Measurements from ENCODE around the gene CCR9.

The CCR9 gene, protein sequence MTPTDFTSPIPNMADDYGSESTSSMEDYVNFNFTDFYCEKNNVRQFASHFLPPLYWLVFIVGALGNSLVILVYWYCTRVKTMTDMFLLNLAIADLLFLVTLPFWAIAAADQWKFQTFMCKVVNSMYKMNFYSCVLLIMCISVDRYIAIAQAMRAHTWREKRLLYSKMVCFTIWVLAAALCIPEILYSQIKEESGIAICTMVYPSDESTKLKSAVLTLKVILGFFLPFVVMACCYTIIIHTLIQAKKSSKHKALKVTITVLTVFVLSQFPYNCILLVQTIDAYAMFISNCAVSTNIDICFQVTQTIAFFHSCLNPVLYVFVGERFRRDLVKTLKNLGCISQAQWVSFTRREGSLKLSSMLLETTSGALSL

DNA sequence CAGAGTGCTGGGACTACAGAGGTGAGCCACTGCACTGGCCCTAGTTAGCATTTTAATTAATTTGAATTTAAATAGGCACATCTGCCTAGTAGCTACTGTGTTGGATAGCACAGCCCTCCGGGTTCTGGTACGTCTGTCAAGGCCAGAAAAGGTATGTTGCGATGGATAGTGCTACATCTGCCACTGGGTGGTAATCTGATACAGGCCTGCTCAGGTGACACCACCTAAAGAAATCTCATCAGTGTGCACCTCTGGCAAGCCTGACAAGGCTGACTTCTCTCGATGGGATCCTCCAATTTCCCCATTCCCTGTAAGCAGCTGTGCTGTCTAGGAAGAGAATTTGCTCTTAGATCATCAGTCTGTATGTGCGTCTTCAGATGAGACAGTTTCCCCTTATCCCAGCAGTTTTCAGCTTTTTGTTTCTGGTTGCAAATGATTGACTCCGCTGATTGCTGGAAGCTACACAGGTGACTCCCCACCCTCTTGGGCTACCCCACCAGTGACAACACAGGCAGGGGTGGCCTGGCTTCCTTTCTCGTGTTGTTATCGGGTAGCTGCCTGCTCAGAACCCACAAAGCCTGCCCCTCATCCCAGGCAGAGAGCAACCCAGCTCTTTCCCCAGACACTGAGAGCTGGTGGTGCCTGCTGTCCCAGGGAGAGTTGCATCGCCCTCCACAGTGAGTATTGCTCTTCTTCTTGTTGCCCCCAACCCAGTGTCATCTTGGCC, at the start of gene CCR9:
CCR9 (plus strand) TSS at position 565 of the 727 bp plus-strand sequence. CDS start 8,391 bp downstream, outside the sequence.
- Histone ChIP-seq H3K4me3 (ENCODE audit: insufficient read length, low read depth) (no peak within 1 kb of the TSS), H3K9ac (ENCODE audit: insufficient read length, low read depth) (no peak within 1 kb of the TSS), H3K9me3 (ENCODE audit: insufficient read depth, low read length) (no peaks in the 10 kb centered on the region), H3K4me1 (ENCODE audit: insufficient read depth, insufficient read length) (peaks cover 9% of the 10 kb centered on the region), H3K27me3 (ENCODE audit: insufficient read depth, insufficient read length) (peaks cover 10% of the 10 kb centered on the region), H3K36me3 (ENCODE audit: insufficient read depth, insufficient read length, low read length) (no peaks in the 10 kb centered on the region)
- no peak for TF ChIP-seq YY1 (IDR thresholded peaks at IDR 0.05; ENCODE audit: insufficient read depth, insufficient read length)
- no peak for TF ChIP-seq SUZ12 (IDR thresholded peaks at IDR 0.05; ENCODE audit: extremely low read depth, insufficient read depth, insufficient read length)
- TF ChIP-seq ZNF274 (IDR thresholded peaks at IDR 0.05; ENCODE audit: low read depth, low read length), result no peak
- DNase-seq (ENCODE audit: low read depth, low spot score), result no peak

DNA sequence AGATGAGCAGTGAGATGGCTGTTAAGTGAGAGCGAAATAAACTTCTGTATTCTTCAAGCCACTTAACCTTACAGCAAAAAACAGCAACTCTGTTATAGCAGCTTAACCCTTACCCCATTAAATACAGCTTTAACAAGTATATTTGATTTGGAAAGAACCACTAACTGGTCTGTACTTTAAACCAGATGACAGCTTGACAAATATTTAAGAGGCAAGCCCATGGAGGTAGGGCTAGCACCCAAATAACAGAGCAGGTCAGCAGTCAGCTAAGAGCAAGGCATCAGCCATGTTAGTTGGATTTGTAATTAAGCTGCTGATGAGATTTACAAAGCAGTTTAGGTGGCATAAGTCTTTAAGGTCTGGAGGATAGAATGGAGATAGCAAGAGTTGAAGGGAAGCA, 47.9 kb upstream of the CCR9 start:
- H3K27me3 ChIP-seq (ENCODE audit: insufficient read depth, insufficient read length), result no peaks in the 10 kb centered on the region
- no peak overlapping the region for H3K4me3 ChIP-seq (ENCODE audit: insufficient read length, low read depth)
- TF ChIP-seq SUZ12 (IDR thresholded peaks at IDR 0.05; ENCODE audit: extremely low read depth, insufficient read depth, insufficient read length) (no peak), ZNF274 (IDR thresholded peaks at IDR 0.05; ENCODE audit: low read depth, low read length) (no peak), YY1 (IDR thresholded peaks at IDR 0.05; ENCODE audit: insufficient read depth, insufficient read length) (no peak)
- no peak for DNase-seq (ENCODE audit: low read depth, low spot score)
- H3K4me1 ChIP-seq (ENCODE audit: insufficient read depth, insufficient read length), result no peaks in the 10 kb centered on the region
- no peaks in the 10 kb centered on the region; the same call in 1 of the 2 replicates for H3K9me3 ChIP-seq (ENCODE audit: insufficient read depth, low read length)
- peaks cover 17% of the 10 kb centered on the region for H3K36me3 ChIP-seq (ENCODE audit: insufficient read depth, insufficient read length, low read length)
- no peak overlapping the region for H3K9ac ChIP-seq (ENCODE audit: insufficient read length, low read depth)

GRCh38 chr3:45841420-45841756, 45.0 kb upstream of the CCR9 start:
- Histone ChIP-seq H3K27me3 (ENCODE audit: insufficient read depth, insufficient read length) (peaks cover 20% of the 10 kb centered on the region), H3K9me3 (ENCODE audit: insufficient read depth, low read length) (no peaks in the 10 kb centered on the region; the same call in 1 of the 2 replicates), H3K36me3 (ENCODE audit: insufficient read depth, insufficient read length, low read length) (peaks cover 6% of the 10 kb centered on the region), H3K4me1 (ENCODE audit: insufficient read depth, insufficient read length) (no peaks in the 10 kb centered on the region), H3K9ac (ENCODE audit: insufficient read length, low read depth) (peak overlapping the region; percentile 73), H3K4me3 (ENCODE audit: insufficient read length, low read depth) (peak overlapping the region; percentile 90)
- DNase-seq (ENCODE audit: low read depth, low spot score), result no peak
- TF ChIP-seq YY1 (IDR thresholded peaks at IDR 0.05; ENCODE audit: insufficient read depth, insufficient read length), result no peak
- TF ChIP-seq ZNF274 (IDR thresholded peaks at IDR 0.05; ENCODE audit: low read depth, low read length), result no peak
- no peak for TF ChIP-seq SUZ12 (IDR thresholded peaks at IDR 0.05; ENCODE audit: extremely low read depth, insufficient read depth, insufficient read length)

GRCh38 chr3:45841757-45842491, 44.4 kb upstream of the CCR9 start, which contains the start of gene LZTFL1:
TSS of gene LZTFL1 (minus strand) at chr3:45842119. CDS start at chr3:45841991, 128 bp downstream.
- Histone ChIP-seq H3K36me3 (ENCODE audit: insufficient read depth, insufficient read length, low read length) (peaks cover 6% of the 10 kb centered on the region), H3K9me3 (ENCODE audit: insufficient read depth, low read length) (no peaks in the 10 kb centered on the region; the same call in 1 of the 2 replicates), H3K9ac (ENCODE audit: insufficient read length, low read depth) (peak within 1 kb of the TSS; percentile 73), H3K27me3 (ENCODE audit: insufficient read depth, insufficient read length) (peaks cover 25% of the 10 kb centered on the region), H3K4me3 (ENCODE audit: insufficient read length, low read depth) (peak within 1 kb of the TSS; percentile 90), H3K4me1 (ENCODE audit: insufficient read depth, insufficient read length) (no peaks in the 10 kb centered on the region)
- DNase-seq (ENCODE audit: low read depth, low spot score), result peak; percentile 96
- TF ChIP-seq YY1 (IDR thresholded peaks at IDR 0.05; ENCODE audit: insufficient read depth, insufficient read length), result no peak
- no peak for TF ChIP-seq ZNF274 (IDR thresholded peaks at IDR 0.05; ENCODE audit: low read depth, low read length)

DNA sequence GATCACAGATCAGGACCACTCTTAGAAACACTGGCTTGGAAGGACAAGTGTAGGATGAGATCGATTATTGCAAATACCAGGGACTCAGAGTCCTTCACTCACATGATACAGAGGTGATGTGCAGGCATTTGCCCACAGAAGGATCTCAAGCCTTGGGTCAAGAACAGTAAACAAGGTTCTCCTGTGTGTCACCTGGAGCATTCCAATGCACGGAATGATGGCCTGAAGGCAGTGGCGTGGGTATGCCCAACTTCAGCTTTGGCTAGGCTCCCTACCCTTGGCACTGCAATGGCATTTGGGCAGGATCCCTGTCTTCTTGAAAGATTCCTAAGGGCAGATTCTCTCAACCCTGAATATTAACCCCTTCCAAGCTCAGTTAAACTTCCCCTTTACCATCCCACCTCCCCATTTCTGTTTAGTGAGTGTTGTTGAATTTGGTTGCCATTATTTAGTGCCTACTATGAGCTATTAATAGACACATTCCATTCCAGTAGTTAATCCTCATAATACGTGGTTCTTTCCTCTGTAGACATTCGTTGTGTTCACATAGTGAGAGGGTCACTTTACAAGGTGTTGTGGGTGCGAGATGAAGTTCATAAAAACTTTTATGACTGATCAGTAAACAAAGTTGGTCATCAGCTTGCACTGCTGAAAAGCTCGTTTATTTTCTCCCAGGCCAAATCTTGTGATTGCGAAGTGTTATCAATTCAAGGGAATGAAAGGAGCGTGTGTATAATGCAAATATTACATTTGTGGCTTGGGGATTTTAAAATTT, 43.3 kb upstream of the CCR9 start:
- Histone ChIP-seq H3K4me3 (ENCODE audit: insufficient read length, low read depth) (no peak overlapping the region), H3K27me3 (ENCODE audit: insufficient read depth, insufficient read length) (peaks cover 36% of the 10 kb centered on the region), H3K9ac (ENCODE audit: insufficient read length, low read depth) (no peak overlapping the region), H3K36me3 (ENCODE audit: insufficient read depth, insufficient read length, low read length) (peaks cover under 1% of the 10 kb centered on the region), H3K9me3 (ENCODE audit: insufficient read depth, low read length) (no peaks in the 10 kb centered on the region; the same call in 1 of the 2 replicates), H3K4me1 (ENCODE audit: insufficient read depth, insufficient read length) (no peaks in the 10 kb centered on the region)
- TF ChIP-seq YY1 (IDR thresholded peaks at IDR 0.05; ENCODE audit: insufficient read depth, insufficient read length), result no peak
- TF ChIP-seq ZNF274 (IDR thresholded peaks at IDR 0.05; ENCODE audit: low read depth, low read length), result no peak
- TF ChIP-seq SUZ12 (IDR thresholded peaks at IDR 0.05; ENCODE audit: extremely low read depth, insufficient read depth, insufficient read length), result no peak
- no peak for DNase-seq (ENCODE audit: low read depth, low spot score)

DNA sequence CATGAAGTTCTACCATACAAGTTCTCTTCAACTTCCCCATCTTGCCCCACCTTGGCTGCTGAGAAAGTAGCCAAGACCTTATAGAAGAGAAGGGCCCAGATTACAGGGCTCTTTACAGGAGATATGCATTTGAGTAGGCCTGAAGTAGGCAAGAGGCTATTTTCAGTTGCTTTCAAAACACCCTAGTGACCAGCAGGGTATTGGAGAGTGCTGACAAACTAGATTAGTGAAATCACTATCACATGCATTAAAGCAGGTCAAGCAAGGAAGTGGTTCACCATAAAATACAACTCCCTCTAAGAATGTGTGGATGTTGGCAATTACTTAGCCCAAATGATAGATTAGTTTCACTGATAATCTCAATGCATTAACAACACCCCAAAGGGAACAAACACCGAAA, 41.7 kb upstream of the CCR9 start:
- no peaks in the 10 kb centered on the region; the same call in 1 of the 2 replicates for H3K9me3 ChIP-seq (ENCODE audit: insufficient read depth, low read length)
- TF ChIP-seq YY1 (IDR thresholded peaks at IDR 0.05; ENCODE audit: insufficient read depth, insufficient read length) (no peak), SUZ12 (IDR thresholded peaks at IDR 0.05; ENCODE audit: extremely low read depth, insufficient read depth, insufficient read length) (no peak), ZNF274 (IDR thresholded peaks at IDR 0.05; ENCODE audit: low read depth, low read length) (no peak)
- no peaks in the 10 kb centered on the region for H3K4me1 ChIP-seq (ENCODE audit: insufficient read depth, insufficient read length)
- H3K4me3 ChIP-seq (ENCODE audit: insufficient read length, low read depth), result no peak overlapping the region
- peaks cover 42% of the 10 kb centered on the region for H3K27me3 ChIP-seq (ENCODE audit: insufficient read depth, insufficient read length)
- DNase-seq (ENCODE audit: low read depth, low spot score), result no peak
- H3K36me3 ChIP-seq (ENCODE audit: insufficient read depth, insufficient read length, low read length), result no peaks in the 10 kb centered on the region
- no peak overlapping the region for H3K9ac ChIP-seq (ENCODE audit: insufficient read length, low read depth)

Data from NT2/D1 (cell line).